Neural crest cell (in vitro differentiated cells): Measurements from ENCODE around the gene RTCB. TPM values are rescaled to one million over a fixed set of nuclear protein-coding genes. Genes with fewer than 3 reads are reported as not detected.

Experiments
- DNase-seq: peaks from one replicate; pipeline ENCODE4 v3.0.0; 2021; ENCODE audit warnings: low read depth, mixed read lengths, low spot score
- H3K27ac Mint-ChIP-seq: one replicate; pipeline ENCODE4 v1.8.0; 2021; ENCODE audit warnings: mild to moderate bottlenecking, mixed read lengths; ENCODE audit not compliant: unreplicated experiment
- H3K27me3 Mint-ChIP-seq: 2 replicates; pipeline ENCODE4 v1.8.0; 2021; ENCODE audit warnings: low read depth, mild to moderate bottlenecking, mixed read lengths
- H3K36me3 Mint-ChIP-seq: 2 replicates; pipeline ENCODE4 v1.8.0; 2021; ENCODE audit warnings: low read depth, mild to moderate bottlenecking, mixed read lengths
- H3K4me1 Mint-ChIP-seq: 2 replicates; pipeline ENCODE4 v1.8.0; 2021; ENCODE audit warnings: mixed read lengths
- H3K4me3 Mint-ChIP-seq: one replicate; pipeline ENCODE4 v1.8.0; 2021; ENCODE audit warnings: mild to moderate bottlenecking, mixed read lengths
- H3K9me3 Mint-ChIP-seq: 2 replicates; pipeline ENCODE4 v1.8.0; 2021; ENCODE audit warnings: mixed read lengths
- total RNA-seq: library from RNA; stranded (reverse); gene quantifications from 2 replicates; pipeline ENCODE4 v1.2.1, GENCODE V29; 2021
- TF ChIP-seq, protein P1 (sequence below): fragments of 200-600 bp; sonication (generic); conservative IDR thresholded peaks from 2 replicates; pipeline ENCODE4 v1.5.0; 2021; ENCODE audit warnings: antibody characterized with exemption, mild to moderate bottlenecking

Gene RTCB
- total RNA-seq, 1 donor from 2014 or later, result 117 TPM

DNA sequence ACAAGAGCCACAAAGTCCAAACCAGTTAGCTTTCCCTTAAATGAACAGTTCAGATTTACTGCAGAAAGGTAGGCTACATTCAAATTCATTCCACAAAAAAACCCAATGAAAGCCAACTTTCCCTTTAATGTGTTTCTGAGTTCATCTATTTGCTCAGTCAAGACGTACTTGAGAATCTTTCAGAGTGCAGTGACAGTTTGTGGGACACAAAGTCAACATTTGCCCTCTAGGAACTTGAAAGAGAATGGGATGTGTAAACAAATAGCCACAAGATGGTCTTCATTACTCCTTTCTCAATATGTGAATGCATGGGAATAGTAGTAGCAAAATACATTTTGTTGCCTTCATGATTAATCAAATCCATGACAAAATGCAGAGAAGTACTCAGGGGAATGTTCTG is 15.8 kb downstream of the RTCB start:
- no peaks in the 10 kb centered on the region for H3K9me3 Mint-ChIP-seq
- peaks cover 18% of the 10 kb centered on the region for H3K36me3 Mint-ChIP-seq
- no peaks in the 10 kb centered on the region for H3K4me1 Mint-ChIP-seq
- TF ChIP-seq, protein P1, sequence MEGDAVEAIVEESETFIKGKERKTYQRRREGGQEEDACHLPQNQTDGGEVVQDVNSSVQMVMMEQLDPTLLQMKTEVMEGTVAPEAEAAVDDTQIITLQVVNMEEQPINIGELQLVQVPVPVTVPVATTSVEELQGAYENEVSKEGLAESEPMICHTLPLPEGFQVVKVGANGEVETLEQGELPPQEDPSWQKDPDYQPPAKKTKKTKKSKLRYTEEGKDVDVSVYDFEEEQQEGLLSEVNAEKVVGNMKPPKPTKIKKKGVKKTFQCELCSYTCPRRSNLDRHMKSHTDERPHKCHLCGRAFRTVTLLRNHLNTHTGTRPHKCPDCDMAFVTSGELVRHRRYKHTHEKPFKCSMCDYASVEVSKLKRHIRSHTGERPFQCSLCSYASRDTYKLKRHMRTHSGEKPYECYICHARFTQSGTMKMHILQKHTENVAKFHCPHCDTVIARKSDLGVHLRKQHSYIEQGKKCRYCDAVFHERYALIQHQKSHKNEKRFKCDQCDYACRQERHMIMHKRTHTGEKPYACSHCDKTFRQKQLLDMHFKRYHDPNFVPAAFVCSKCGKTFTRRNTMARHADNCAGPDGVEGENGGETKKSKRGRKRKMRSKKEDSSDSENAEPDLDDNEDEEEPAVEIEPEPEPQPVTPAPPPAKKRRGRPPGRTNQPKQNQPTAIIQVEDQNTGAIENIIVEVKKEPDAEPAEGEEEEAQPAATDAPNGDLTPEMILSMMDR, result no peak
- no peak overlapping the region for H3K4me3 Mint-ChIP-seq
- no peak for DNase-seq
- H3K27me3 Mint-ChIP-seq, result no peaks in the 10 kb centered on the region
- no peak overlapping the region for H3K27ac Mint-ChIP-seq

DNA sequence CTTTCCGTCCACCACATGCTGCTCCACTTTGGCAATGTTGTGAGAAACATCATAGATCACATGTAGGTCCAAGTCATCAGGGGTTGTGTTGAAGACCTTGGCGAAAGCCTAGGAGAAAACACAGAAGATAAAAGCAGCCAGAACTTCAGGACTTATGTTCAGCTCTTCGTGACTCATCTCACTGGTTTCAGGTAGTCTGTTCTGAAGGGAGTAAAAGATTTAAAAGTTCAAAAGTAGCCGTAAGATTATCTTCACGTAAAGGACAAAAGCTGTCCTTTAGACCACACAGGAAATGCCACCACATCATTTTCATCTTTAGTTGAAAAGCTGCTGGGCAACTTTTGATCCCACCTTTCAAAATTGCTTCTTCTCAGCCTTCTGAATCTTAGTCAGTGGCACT is 16.9 kb downstream of the RTCB start:
- Mint-ChIP-seq H3K4me1 (no peaks in the 10 kb centered on the region), H3K9me3 (no peaks in the 10 kb centered on the region), H3K36me3 (peaks cover 18% of the 10 kb centered on the region), H3K27ac (no peak overlapping the region), H3K4me3 (no peak overlapping the region), H3K27me3 (no peaks in the 10 kb centered on the region)
- no peak for DNase-seq
- TF ChIP-seq, protein P1, result no peak

GRCh38 chr22:32389685-32390084 is 22.4 kb downstream of the RTCB start:
- Mint-ChIP-seq H3K36me3 (peaks cover 26% of the 10 kb centered on the region), H3K27me3 (no peaks in the 10 kb centered on the region), H3K4me3 (no peak overlapping the region), H3K27ac (peak overlapping the region; percentile 72), H3K4me1 (no peaks in the 10 kb centered on the region), H3K9me3 (no peaks in the 10 kb centered on the region)
- peak; percentile 30 for DNase-seq
- TF ChIP-seq, protein P1, result peak; percentile 59

GRCh38 chr22:32385681-32386080 is 26.4 kb downstream of the RTCB start:
- TF ChIP-seq, protein P1, result no peak
- no peak for DNase-seq
- Mint-ChIP-seq H3K4me3 (no peak overlapping the region), H3K27ac (no peak overlapping the region), H3K9me3 (no peaks in the 10 kb centered on the region), H3K4me1 (no peaks in the 10 kb centered on the region), H3K36me3 (peaks cover 19% of the 10 kb centered on the region), H3K27me3 (no peaks in the 10 kb centered on the region)

GRCh38 chr22:32380991-32381390 is 31.1 kb downstream of the RTCB start:
- Mint-ChIP-seq H3K4me1 (peaks cover 8% of the 10 kb centered on the region), H3K27me3 (no peaks in the 10 kb centered on the region), H3K4me3 (no peak overlapping the region), H3K36me3 (peaks cover 7% of the 10 kb centered on the region), H3K9me3 (no peaks in the 10 kb centered on the region), H3K27ac (no peak overlapping the region)
- DNase-seq, result no peak
- TF ChIP-seq, protein P1, result no peak

- Mint-ChIP-seq H3K9me3 (no peaks in the 10 kb centered on the region), H3K27me3 (no peaks in the 10 kb centered on the region), H3K4me3 (no peak overlapping the region), H3K4me1 (peaks cover 11% of the 10 kb centered on the region), H3K27ac (no peak overlapping the region), H3K36me3 (no peaks in the 10 kb centered on the region)
- TF ChIP-seq, protein P1, result peak; percentile 65
- DNase-seq, result peak; percentile 54
Measured at GRCh38 chr22:32378707-32379272, 33.3 kb downstream of the RTCB start.
